Natural killer cell (primary cell): ENCODE measurements around the gene KIAA0513. TPM values are rescaled to one million over a fixed set of nuclear protein-coding genes. Genes with fewer than 3 reads are reported as not detected.

ENCODE experiments used
- ATAC-seq, 3 donors: fragments of 150-1000 bp in 2 of 3; fragments of 200-7000 bp in 1 of 3; cut with Tn5 transposase; 1 replicate in 1 of 3; 2 replicates in 2 of 3; pipeline ENCODE4 v1.10.0; 2021; ENCODE audit warnings: mild to moderate bottlenecking in 2 of 3, moderate library complexity in 2 of 3
- DNase-seq, 2 donors: peaks; one replicate each; pipeline versions ENCODE4 v3.0.0 to v3.0.0-alpha.2; 2013 to 2021; ENCODE audit warnings: mixed read lengths in 1 of 2
- H3K27ac ChIP-seq: one replicate; pipeline ENCODE4 v1.5.1; 2013; ENCODE audit warnings: mild to moderate bottlenecking, low read length
- H3K27me3 ChIP-seq: one replicate; pipeline ENCODE4 v1.6.1; 2013; ENCODE audit warnings: low read length; ENCODE audit not compliant: control insufficient read depth, insufficient read depth
- H3K36me3 ChIP-seq: one replicate; pipeline ENCODE4 v1.6.1; 2013; ENCODE audit warnings: low read length; ENCODE audit not compliant: control insufficient read depth, insufficient read depth
- H3K4me1 ChIP-seq: one replicate; pipeline ENCODE4 v1.6.1; 2013; ENCODE audit warnings: low read length; ENCODE audit not compliant: control insufficient read depth, insufficient read depth
- H3K4me3 ChIP-seq: one replicate; pipeline ENCODE4 v1.5.1; 2013; ENCODE audit warnings: low read length
- H3K9me3 ChIP-seq: one replicate; pipeline ENCODE4 v1.6.1; 2013; ENCODE audit warnings: low read length; ENCODE audit not compliant: control insufficient read depth, insufficient read depth
- H3K27ac Mint-ChIP-seq, 2 donors: one replicate each; pipeline ENCODE4 v1.8.0; 2022; ENCODE audit warnings: mild to moderate bottlenecking in 2 of 2, mixed read lengths in 2 of 2, moderate library complexity in 1 of 2
- H3K27me3 Mint-ChIP-seq, 2 donors: one replicate each; pipeline ENCODE4 v1.8.0; 2022; ENCODE audit warnings: low read depth in 2 of 2, mixed read lengths in 2 of 2
- H3K36me3 Mint-ChIP-seq: one replicate; pipeline ENCODE4 v1.8.0; 2022; ENCODE audit warnings: mixed read lengths
- H3K4me1 Mint-ChIP-seq, 2 donors: one replicate each; pipeline ENCODE4 v1.8.0; 2022; ENCODE audit warnings: mixed read lengths in 2 of 2
- H3K4me3 Mint-ChIP-seq: one replicate; pipeline ENCODE4 v1.8.0; 2022; ENCODE audit warnings: mild to moderate bottlenecking, moderate library complexity, mixed read lengths
- H3K9me3 Mint-ChIP-seq, 2 donors: one replicate each; pipeline ENCODE4 v1.8.0; 2022; ENCODE audit warnings: mixed read lengths in 2 of 2
- WGBS: methylation state at CpG from one replicate; pipeline ENCODE4 v1.1.7; 2013; ENCODE audit warnings: missing lambda C conversion rate; ENCODE audit not compliant: insufficient coverage; 5-methylcytosine and 5-hydroxymethylcytosine counted together
- intact Hi-C: fragments of 100-400 bp; cut with micrococcal nuclease; formaldehyde crosslinking; loops from one replicate; pipeline ENCODE4 v1.14.2; 2022
- total RNA-seq, 4 donors: library from RNA; stranded (reverse); fragments of 120-200 nt in 1 of 4; gene quantifications; one replicate each; pipeline versions ENCODE4 v1.2.3 to v1.2.4, GENCODE V29; 2013 to 2022
- TF ChIP-seq, protein P1 (sequence below): fragments of 200-600 bp; IDR thresholded peaks from one replicate; pipeline ENCODE4 v1.8.0; 2022; ENCODE audit warnings: antibody characterized with exemption

Gene KIAA0513
- total RNA-seq, 3 donors from 2014 or later (not counting 1 experiment from before 2014, with no cell fraction given): 7.9 to 17.7 (median 12.1) TPM

GRCh38 chr16:85045641-85046471 lies 18.3 kb downstream of the KIAA0513 start:
- no peak for DNase-seq
- no peak overlapping the region for H3K27ac ChIP-seq
- TF ChIP-seq, protein P1, sequence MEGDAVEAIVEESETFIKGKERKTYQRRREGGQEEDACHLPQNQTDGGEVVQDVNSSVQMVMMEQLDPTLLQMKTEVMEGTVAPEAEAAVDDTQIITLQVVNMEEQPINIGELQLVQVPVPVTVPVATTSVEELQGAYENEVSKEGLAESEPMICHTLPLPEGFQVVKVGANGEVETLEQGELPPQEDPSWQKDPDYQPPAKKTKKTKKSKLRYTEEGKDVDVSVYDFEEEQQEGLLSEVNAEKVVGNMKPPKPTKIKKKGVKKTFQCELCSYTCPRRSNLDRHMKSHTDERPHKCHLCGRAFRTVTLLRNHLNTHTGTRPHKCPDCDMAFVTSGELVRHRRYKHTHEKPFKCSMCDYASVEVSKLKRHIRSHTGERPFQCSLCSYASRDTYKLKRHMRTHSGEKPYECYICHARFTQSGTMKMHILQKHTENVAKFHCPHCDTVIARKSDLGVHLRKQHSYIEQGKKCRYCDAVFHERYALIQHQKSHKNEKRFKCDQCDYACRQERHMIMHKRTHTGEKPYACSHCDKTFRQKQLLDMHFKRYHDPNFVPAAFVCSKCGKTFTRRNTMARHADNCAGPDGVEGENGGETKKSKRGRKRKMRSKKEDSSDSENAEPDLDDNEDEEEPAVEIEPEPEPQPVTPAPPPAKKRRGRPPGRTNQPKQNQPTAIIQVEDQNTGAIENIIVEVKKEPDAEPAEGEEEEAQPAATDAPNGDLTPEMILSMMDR: no peak

DNA sequence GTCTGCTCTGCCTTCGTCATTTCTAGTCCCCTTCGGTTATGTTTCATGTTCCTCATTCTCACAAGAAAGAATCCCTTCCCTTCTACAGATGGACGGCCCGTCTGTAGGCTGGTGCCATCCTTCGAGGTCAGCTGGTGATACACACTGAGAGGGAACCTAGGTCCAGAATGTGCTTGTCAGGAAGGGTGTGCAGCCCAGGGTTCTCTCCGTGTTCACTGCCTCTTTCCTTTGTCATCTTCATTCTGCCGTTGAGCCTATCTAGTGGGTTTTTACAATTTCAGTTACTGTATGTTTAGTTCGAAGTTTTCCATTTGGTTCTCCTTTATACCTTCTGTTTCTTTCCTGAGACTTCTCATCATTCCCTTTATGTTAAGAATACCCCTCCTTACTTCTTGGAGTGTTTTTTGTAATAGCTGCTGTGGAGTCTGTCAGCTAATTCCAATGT lies 18.9 kb downstream of the KIAA0513 start:
- Histone ChIP-seq H3K4me3 (no peak overlapping the region), H3K4me1 (peaks cover 9% of the 10 kb centered on the region), H3K36me3 (no peaks in the 10 kb centered on the region), H3K27ac (no peak overlapping the region), H3K9me3 (no peaks in the 10 kb centered on the region), H3K27me3 (no peaks in the 10 kb centered on the region)
- TF ChIP-seq, protein P1: no peak
- no peak overlapping the region for H3K27ac Mint-ChIP-seq
- WGBS: 89% methylated on average over 6 of the region's 8 CpGs
- no peaks in the 10 kb centered on the region for H3K36me3 Mint-ChIP-seq
- ATAC-seq (no peak), DNase-seq (no peak)
- no peak overlapping the region for H3K4me3 Mint-ChIP-seq
- H3K9me3 Mint-ChIP-seq: no peaks in the 10 kb centered on the region
- H3K27me3 Mint-ChIP-seq: peaks cover 7 to 26% of the 10 kb centered on the region in 2 donors
- intact Hi-C loops: no loop called here
- peaks cover 0 to 8% of the 10 kb centered on the region in 2 donors for H3K4me1 Mint-ChIP-seq

More at GRCh38 chr16:85045641-85046471, 18.3 kb downstream of the KIAA0513 start:
- intact Hi-C loops: no loop called here
- ATAC-seq: no peak
- peaks cover 0 to 8% of the 10 kb centered on the region in 2 donors for H3K4me1 Mint-ChIP-seq
- H3K27me3 Mint-ChIP-seq: peaks cover 7 to 26% of the 10 kb centered on the region in 2 donors
- H3K9me3 ChIP-seq: no peaks in the 10 kb centered on the region
- H3K4me1 ChIP-seq: peaks cover 9% of the 10 kb centered on the region
- H3K9me3 Mint-ChIP-seq: no peaks in the 10 kb centered on the region
- WGBS: 82% methylated on average over 23 of the region's 23 CpGs
- H3K4me3 Mint-ChIP-seq: no peak overlapping the region
- no peak overlapping the region for H3K27ac Mint-ChIP-seq
- no peak overlapping the region for H3K4me3 ChIP-seq
- H3K36me3 Mint-ChIP-seq: no peaks in the 10 kb centered on the region
- no peaks in the 10 kb centered on the region for H3K27me3 ChIP-seq
- H3K36me3 ChIP-seq: no peaks in the 10 kb centered on the region

DNA sequence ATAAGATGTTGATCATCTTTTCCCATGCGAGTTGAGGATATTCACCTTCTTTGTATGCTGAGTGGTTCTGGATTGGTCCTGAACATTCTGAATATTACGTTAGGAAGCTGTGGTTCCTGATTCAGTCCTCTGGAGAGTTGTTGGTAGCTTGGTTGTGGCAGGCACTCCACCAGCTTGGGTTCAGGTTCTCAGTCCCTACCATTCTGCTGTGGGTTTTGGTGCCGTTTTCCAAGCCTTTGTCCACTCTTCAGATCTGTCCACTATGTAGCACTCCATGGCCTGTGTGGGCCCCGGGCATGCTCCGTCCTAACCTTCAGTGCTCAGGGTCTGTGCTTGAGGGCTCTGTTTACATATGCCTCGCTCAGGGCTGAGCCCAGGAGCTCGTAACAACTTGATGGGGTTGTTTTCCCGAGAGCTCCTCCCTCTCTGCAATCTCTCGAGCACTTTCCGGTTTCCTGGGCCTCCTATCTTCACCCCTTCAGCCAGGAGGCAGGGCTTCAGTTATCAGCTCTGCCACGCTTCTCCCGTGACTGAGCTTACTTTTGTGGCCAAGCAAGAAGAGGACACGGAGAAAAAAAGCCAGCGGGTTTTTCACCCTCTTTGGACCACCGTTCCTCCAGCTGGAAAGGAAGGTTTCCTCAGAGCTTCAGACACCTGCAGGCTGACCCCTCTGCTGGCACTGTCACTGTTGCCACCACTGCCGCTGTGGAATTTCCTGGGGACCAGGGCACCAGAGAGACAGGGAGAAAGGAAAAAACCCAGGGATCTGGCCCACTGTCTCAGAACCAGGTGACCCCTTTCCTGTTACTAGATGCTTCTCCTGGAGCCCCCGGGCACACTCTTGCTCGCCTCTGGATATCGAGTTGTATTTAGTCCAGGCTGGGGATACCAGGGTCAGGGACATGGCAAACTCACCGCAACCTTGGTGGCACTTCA lies 19.6 kb downstream of the KIAA0513 start:
- Histone ChIP-seq H3K4me1 (peaks cover 9% of the 10 kb centered on the region), H3K27ac (no peak overlapping the region), H3K27me3 (no peaks in the 10 kb centered on the region), H3K36me3 (no peaks in the 10 kb centered on the region), H3K9me3 (no peaks in the 10 kb centered on the region), H3K4me3 (no peak overlapping the region)
- Mint-ChIP-seq H3K36me3 (no peaks in the 10 kb centered on the region), H3K4me3 (no peak overlapping the region), H3K27ac (no peak overlapping the region), H3K9me3 (no peaks in the 10 kb centered on the region), H3K27me3 (peaks cover 7 to 26% of the 10 kb centered on the region in 2 donors), H3K4me1 (peaks cover 0 to 8% of the 10 kb centered on the region in 2 donors)
- WGBS: 70% methylated on average over 20 of the region's 20 CpGs
- TF ChIP-seq, protein P1: no peak
- peak in 1 of 2 donors; percentile 45 for DNase-seq
- no peak for ATAC-seq
- intact Hi-C loops: no loop called here
